Lower lobe of right lung (tissue), 2 donors: ENCODE data around the gene MMP14. TPM values are rescaled to one million over a fixed set of nuclear protein-coding genes. Genes with fewer than 3 reads are reported as not detected.

Experiments
- ATAC-seq, 2 donors: fragments of 200-7000 bp; cut with Tn5 transposase; one replicate each; pipeline ENCODE4 v1.9.1; 2020 to 2022; ENCODE audit warnings: mild to moderate bottlenecking in 2 of 2, moderate library complexity in 2 of 2
- DNase-seq: peaks from one replicate; pipeline ENCODE4 v3.0.0-alpha.2; 2020
- H3K27ac ChIP-seq: fragments of 200-600 bp; one replicate; pipeline ENCODE4 v1.8.0; 2022
- H3K27me3 ChIP-seq: fragments of 200-600 bp; one replicate; pipeline ENCODE4 v1.8.0; 2022; ENCODE audit warnings: low read depth
- H3K36me3 ChIP-seq: fragments of 200-600 bp; one replicate; pipeline ENCODE4 v1.8.0; 2022; ENCODE audit warnings: mild to moderate bottlenecking
- H3K4me1 ChIP-seq: fragments of 200-600 bp; one replicate; pipeline ENCODE4 v1.8.0; 2022
- H3K4me3 ChIP-seq: fragments of 200-600 bp; one replicate; pipeline ENCODE4 v1.8.0; 2022; ENCODE audit warnings: mild to moderate bottlenecking
- H3K9me3 ChIP-seq: fragments of 200-600 bp; one replicate; pipeline ENCODE4 v1.8.0; 2022
- intact Hi-C: fragments of 100-400 bp; cut with DNase I; formaldehyde crosslinking; loops from one replicate; pipeline ENCODE4 v1.11.0; 2022
- total RNA-seq: library from RNA; stranded (reverse); fragmentation: NEBNext Ultra II Directional; extraction: Animal tissue kit (Norgen Biotek cat#: 25700); gene quantifications from one replicate; pipeline ENCODE4 v1.2.1, GENCODE V29; 2021
- TF ChIP-seq, protein P1 (sequence below): fragments of 200-600 bp; IDR thresholded peaks from one replicate; pipeline ENCODE4 v1.8.0; 2022; ENCODE audit warnings: antibody characterized with exemption, mild to moderate bottlenecking
- donor health status: DM: no; HTN: yes; CAD: no; lungs with severe emphysema.

Gene MMP14
- total RNA-seq, 1 donor from 2014 or later, result 124 TPM

DNA sequence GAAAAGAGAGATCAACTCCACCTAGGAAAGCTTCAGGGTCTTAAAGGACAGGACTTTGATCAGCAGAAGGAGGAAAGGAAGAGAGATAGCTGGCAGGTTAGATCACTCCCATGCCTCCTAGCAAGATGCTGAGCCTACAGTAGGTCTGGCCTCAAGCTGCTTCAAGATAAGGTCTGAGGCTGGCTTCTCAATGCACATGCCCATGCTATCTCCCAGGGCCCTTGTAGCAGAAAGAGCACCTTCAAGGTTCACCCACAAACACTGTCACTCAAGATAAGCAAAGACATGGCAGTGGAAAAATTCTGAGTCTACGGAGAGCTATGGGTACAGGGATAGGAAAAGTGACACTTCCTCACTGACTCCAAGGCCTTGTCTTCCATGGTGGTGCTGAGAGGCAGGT, 61.0 kb downstream of the MMP14 start:
- TF ChIP-seq, protein P1, sequence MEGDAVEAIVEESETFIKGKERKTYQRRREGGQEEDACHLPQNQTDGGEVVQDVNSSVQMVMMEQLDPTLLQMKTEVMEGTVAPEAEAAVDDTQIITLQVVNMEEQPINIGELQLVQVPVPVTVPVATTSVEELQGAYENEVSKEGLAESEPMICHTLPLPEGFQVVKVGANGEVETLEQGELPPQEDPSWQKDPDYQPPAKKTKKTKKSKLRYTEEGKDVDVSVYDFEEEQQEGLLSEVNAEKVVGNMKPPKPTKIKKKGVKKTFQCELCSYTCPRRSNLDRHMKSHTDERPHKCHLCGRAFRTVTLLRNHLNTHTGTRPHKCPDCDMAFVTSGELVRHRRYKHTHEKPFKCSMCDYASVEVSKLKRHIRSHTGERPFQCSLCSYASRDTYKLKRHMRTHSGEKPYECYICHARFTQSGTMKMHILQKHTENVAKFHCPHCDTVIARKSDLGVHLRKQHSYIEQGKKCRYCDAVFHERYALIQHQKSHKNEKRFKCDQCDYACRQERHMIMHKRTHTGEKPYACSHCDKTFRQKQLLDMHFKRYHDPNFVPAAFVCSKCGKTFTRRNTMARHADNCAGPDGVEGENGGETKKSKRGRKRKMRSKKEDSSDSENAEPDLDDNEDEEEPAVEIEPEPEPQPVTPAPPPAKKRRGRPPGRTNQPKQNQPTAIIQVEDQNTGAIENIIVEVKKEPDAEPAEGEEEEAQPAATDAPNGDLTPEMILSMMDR, result no peak
- H3K27ac ChIP-seq, result no peak overlapping the region
- H3K36me3 ChIP-seq, result peaks cover 29% of the 10 kb centered on the region
- ATAC-seq, result no peak
- no peak overlapping the region for H3K4me3 ChIP-seq
- H3K27me3 ChIP-seq, result no peaks in the 10 kb centered on the region
- H3K9me3 ChIP-seq, result no peaks in the 10 kb centered on the region
- no peak for DNase-seq
- no peaks in the 10 kb centered on the region for H3K4me1 ChIP-seq
- intact Hi-C loops, result no loop called here

Other genes starting within 250 kb of the MMP14 start
- gene DAD1, start 247.4 kb upstream of the MMP14 start, total RNA-seq, result 162 TPM
- gene ABHD4, start 238.3 kb upstream of the MMP14 start, total RNA-seq, result 28.5 TPM
- gene OR6J1, start 192.2 kb upstream of the MMP14 start, total RNA-seq, result not detected
- 115 TPM for gene OXA1L, start 69.9 kb upstream of the MMP14 start, total RNA-seq
- gene SLC7A7, start 21.1 kb upstream of the MMP14 start, total RNA-seq, result 157 TPM
- gene MRPL52, start 6.7 kb upstream of the MMP14 start, total RNA-seq, result 65.2 TPM
- 134 TPM for gene LRP10, start 35.2 kb downstream of the MMP14 start, total RNA-seq
- 0.83 TPM for gene REM2, start 46.6 kb downstream of the MMP14 start, total RNA-seq
- gene RBM23, start 82.6 kb downstream of the MMP14 start, total RNA-seq, result 91.4 TPM
- 37.3 TPM for gene PRMT5, start 92.8 kb downstream of the MMP14 start, total RNA-seq
- gene HAUS4, start 120.5 kb downstream of the MMP14 start, total RNA-seq, result 54.5 TPM
- 28.7 TPM for gene AJUBA, start 146.0 kb downstream of the MMP14 start, total RNA-seq
- gene C14orf93, start 173.6 kb downstream of the MMP14 start, total RNA-seq, result 9.8 TPM
- gene PSMB5, start 198.3 kb downstream of the MMP14 start, total RNA-seq, result 71.5 TPM
- gene PSMB11, start 205.6 kb downstream of the MMP14 start, total RNA-seq, result not detected
- 5.6 TPM for gene CDH24, start 220.9 kb downstream of the MMP14 start, total RNA-seq